Liver (tissue), 9 donors: ENCODE results near the gene TENT4B. TPM values are rescaled to one million over a fixed set of nuclear protein-coding genes. Genes with fewer than 3 reads are reported as not detected.

Source experiments
- DNase-seq: peaks from one replicate; pipeline ENCODE4 v3.0.0-alpha.2; 2017; ENCODE audit warnings: low spot score
- H3K27ac ChIP-seq, 2 donors: one replicate each; pipeline ENCODE4 v1.7.0; 2013; ENCODE audit warnings: inconsistent platforms in 2 of 2, low read length in 2 of 2, control low read depth in 1 of 2, low read depth in 1 of 2, mild to moderate bottlenecking in 1 of 2
- H3K27me3 ChIP-seq, 4 donors: one replicate each; pipeline versions ENCODE4 v1.6.1 to v1.7.0; 2013; ENCODE audit warnings: low read length in 3 of 4, inconsistent platforms in 1 of 4, mild to moderate bottlenecking in 1 of 4, moderate library complexity in 1 of 4; ENCODE audit not compliant: control insufficient read depth in 4 of 4, insufficient read depth in 4 of 4
- H3K36me3 ChIP-seq, 4 donors: one replicate each; pipeline versions ENCODE4 v1.6.1 to v1.7.0; 2013; ENCODE audit warnings: low read length in 3 of 4, mild to moderate bottlenecking in 3 of 4, low read depth in 1 of 4, moderate library complexity in 1 of 4; ENCODE audit not compliant: control insufficient read depth in 4 of 4, insufficient read depth in 3 of 4
- H3K4me1 ChIP-seq, 4 donors: one replicate each; pipeline versions ENCODE4 v1.6.1 to v1.7.0; 2013; ENCODE audit warnings: low read length in 3 of 4, mild to moderate bottlenecking in 3 of 4, moderate library complexity in 1 of 4; ENCODE audit not compliant: control insufficient read depth in 4 of 4, insufficient read depth in 4 of 4
- H3K4me3 ChIP-seq, 3 donors: one replicate each; pipeline versions ENCODE4 v1.6.1 to v1.7.0; 2013; ENCODE audit warnings: low read length in 3 of 3, control low read depth in 1 of 3, low read depth in 1 of 3, mild to moderate bottlenecking in 1 of 3
- H3K9ac ChIP-seq, 2 donors: one replicate each; pipeline ENCODE4 v1.7.0; 2013; ENCODE audit warnings: low read length in 2 of 2, mild to moderate bottlenecking in 2 of 2, moderate library complexity in 2 of 2, control low read depth in 1 of 2, low read depth in 1 of 2
- H3K9me3 ChIP-seq, 4 donors: one replicate each; pipeline versions ENCODE4 v1.6.1 to v1.7.0; 2013; ENCODE audit warnings: low read length in 3 of 4; ENCODE audit not compliant: control insufficient read depth in 4 of 4
- EGR1 ChIP-seq, 2 donors: IDR thresholded peaks; 2 replicates each; pipeline ENCODE4 v1.6.1; 2016 to 2018; ENCODE audit warnings: antibody characterized with exemption in 2 of 2, low read depth in 2 of 2
- FOXA1 ChIP-seq: IDR thresholded peaks from 2 replicates; pipeline ENCODE4 v1.6.1; 2016; ENCODE audit warnings: antibody characterized with exemption
- FOXA2 ChIP-seq: IDR thresholded peaks from 2 replicates; pipeline ENCODE4 v1.6.1; 2016; ENCODE audit warnings: antibody characterized with exemption
- HNF4G ChIP-seq: IDR thresholded peaks from 2 replicates; pipeline ENCODE4 v1.6.1; 2016; ENCODE audit warnings: antibody characterized with exemption
- NR2F2 ChIP-seq: IDR thresholded peaks from 2 replicates; pipeline ENCODE4 v1.6.1; 2016; ENCODE audit warnings: antibody characterized with exemption
- RXRA ChIP-seq, 2 donors: IDR thresholded peaks; 2 replicates each; pipeline ENCODE4 v1.6.1; 2017 to 2018; ENCODE audit warnings: antibody characterized with exemption in 2 of 2, mild to moderate bottlenecking in 1 of 2
- SP1 ChIP-seq: IDR thresholded peaks from 2 replicates; pipeline ENCODE4 v1.6.1; 2018; ENCODE audit warnings: antibody characterized with exemption, mild to moderate bottlenecking
- TAF1 ChIP-seq: conservative IDR thresholded peaks from 2 replicates; pipeline ENCODE4 v1.6.1; 2016; ENCODE audit warnings: antibody characterized with exemption, mild to moderate bottlenecking
- WGBS: extraction: QIAGEN DNeasy Blood & Tissue Kit; methylation state at CpG from one replicate; pipeline ENCODE4 v1.1.7; 2013; 5-methylcytosine and 5-hydroxymethylcytosine counted together
- polyA plus RNA-seq, 2 donors: library from polyadenylated mRNA; stranded (reverse) in 1 of 2; unstranded in 1 of 2; fragments of 200-250 nt in 1 of 2; fragments of >200 nt in 1 of 2; fragmentation: Nextera tagmentation in 1 of 2; extraction: Ambion mirVana in 1 of 2; gene quantifications; one replicate each; pipeline versions ENCODE4 v1.2.1 to v1.2.3, GENCODE V29; 2013 to 2015
- total RNA-seq, 2 donors: library from RNA; depleted of rRNA; stranded (reverse); fragments of >200 nt; gene quantifications; one replicate each; pipeline ENCODE4 v1.2.3, GENCODE V29; 2014
- TF ChIP-seq, protein P1 (sequence below): IDR thresholded peaks from 2 replicates; pipeline ENCODE4 v1.6.1; 2016; ENCODE audit warnings: antibody characterized with exemption
- TF ChIP-seq, protein P2 (sequence below): IDR thresholded peaks from 2 replicates; pipeline ENCODE4 v1.6.1; 2016; ENCODE audit warnings: antibody characterized with exemption
- TF ChIP-seq, protein P3 (sequence below): IDR thresholded peaks from 2 replicates; pipeline ENCODE4 v1.6.1; 2016; ENCODE audit warnings: antibody characterized with exemption
- TF ChIP-seq, protein P4 (sequence below): fragments of 150-350 bp; IDR thresholded peaks from 2 replicates; pipeline ENCODE4 v1.5.1; 2017; ENCODE audit warnings: improper control_type of control experiment, low read depth, low read length; ENCODE audit not compliant: missing input control
- TF ChIP-seq, protein P5 (sequence below): IDR thresholded peaks from 2 replicates; pipeline ENCODE4 v1.6.1; 2016; ENCODE audit warnings: antibody characterized with exemption, mild to moderate bottlenecking
- donor health status: healthy.
- donor health status: healthy.
- donor health status: healthy.
- donor health status: healthy.
- donor health status: healthy.

TENT4B gene
- total and polyA plus RNA-seq, 4 donors, result 4.2 to 10.8 (median 7.9) TPM

DNA sequence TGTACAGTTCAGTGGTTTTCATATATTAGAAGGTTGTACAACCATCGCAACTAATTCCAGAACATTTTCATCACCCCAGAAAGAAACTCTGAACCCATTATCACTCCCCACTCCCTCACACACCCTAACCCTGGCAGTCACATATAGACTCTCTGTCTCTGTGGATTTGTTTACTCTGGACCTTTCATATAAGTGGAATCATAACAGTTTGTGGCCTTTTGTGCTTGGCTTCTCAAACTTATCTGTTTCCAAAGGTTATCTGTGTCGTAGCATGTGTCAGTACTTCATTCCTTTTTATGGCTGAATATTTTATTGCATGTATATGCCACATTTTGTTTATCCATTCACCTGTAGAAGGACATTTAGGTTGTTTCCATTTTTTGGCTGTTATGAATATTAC lies 12.4 kb downstream of the TENT4B start:
- Histone ChIP-seq H3K27ac (no peak overlapping the region), H3K9me3 (no peaks in the 10 kb centered on the region), H3K36me3 (no peaks in the 10 kb centered on the region), H3K9ac (no peak overlapping the region), H3K4me3 (no peak overlapping the region), H3K27me3 (no peaks in the 10 kb centered on the region), H3K4me1 (peaks cover 0 to 12% (median 7%) of the 10 kb centered on the region in 4 donors)
- no peak for TF ChIP-seq FOXA1
- TF ChIP-seq SP1, result no peak
- no peak for TF ChIP-seq RXRA (IDR thresholded peaks at IDR 0.05)
- TF ChIP-seq NR2F2, result no peak
- no peak for TF ChIP-seq EGR1 (IDR thresholded peaks at IDR 0.05; ENCODE audit: low read depth in 2 of 2)
- DNase-seq, result no peak
- 84% methylated on average over 2 of the region's 2 CpGs for WGBS

DNA sequence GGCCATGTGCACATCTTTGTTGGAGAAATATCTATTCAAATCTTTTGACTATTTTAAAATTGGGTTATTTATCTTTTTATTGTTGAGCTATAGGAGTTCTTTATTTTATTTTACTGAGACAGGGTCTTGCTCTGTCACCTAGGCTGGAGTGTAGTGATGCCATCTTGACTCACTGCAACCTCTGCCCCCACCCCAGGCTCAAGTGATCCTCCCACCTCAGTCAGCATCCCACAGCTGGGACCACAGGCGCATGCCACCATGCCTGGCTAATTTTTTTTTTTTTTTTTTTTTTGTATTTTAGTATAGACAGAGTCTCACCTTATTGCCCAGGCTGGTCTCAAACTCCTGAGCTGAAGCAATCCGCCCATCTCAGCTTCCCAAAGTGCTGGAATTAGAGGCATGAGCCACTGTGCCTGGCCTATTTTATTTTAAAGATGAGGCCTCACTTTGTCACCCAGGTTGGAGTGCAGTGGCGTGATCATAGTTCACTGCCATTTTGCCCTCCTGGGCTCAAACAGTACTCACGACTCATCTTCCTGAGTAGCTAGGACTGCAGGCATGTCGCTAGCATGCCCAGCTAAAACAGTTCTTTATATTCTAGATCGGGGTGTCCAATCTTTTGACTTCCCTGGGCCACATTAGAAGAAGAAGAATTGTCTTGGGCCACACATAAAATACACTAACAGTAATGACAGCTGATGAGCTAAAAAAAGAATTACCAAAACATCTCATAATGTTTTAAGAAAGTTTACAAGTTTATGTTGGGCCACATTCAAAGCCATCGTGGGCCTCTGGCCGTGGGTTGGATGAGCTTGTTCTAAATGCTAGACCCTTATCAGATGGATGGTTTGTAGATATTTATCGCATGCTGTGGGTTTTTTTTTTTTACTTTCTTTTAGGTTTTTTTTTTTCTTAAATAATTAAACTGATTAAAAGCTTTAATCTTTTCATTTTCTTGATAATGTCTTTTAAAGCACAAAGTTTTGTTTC lies 13.7 kb downstream of the TENT4B start:
- TF ChIP-seq HNF4G, result no peak
- TF ChIP-seq, protein P1, sequence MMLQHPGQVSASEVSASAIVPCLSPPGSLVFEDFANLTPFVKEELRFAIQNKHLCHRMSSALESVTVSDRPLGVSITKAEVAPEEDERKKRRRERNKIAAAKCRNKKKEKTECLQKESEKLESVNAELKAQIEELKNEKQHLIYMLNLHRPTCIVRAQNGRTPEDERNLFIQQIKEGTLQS, result no peak
- Histone ChIP-seq H3K36me3 (no peaks in the 10 kb centered on the region), H3K9ac (no peak overlapping the region), H3K27ac (no peak overlapping the region), H3K27me3 (no peaks in the 10 kb centered on the region), H3K9me3 (no peaks in the 10 kb centered on the region), H3K4me1 (peaks cover 0 to 10% (median 7%) of the 10 kb centered on the region in 4 donors), H3K4me3 (no peak overlapping the region)
- no peak for DNase-seq
- WGBS, result 82% methylated on average over 9 of the region's 9 CpGs

DNA sequence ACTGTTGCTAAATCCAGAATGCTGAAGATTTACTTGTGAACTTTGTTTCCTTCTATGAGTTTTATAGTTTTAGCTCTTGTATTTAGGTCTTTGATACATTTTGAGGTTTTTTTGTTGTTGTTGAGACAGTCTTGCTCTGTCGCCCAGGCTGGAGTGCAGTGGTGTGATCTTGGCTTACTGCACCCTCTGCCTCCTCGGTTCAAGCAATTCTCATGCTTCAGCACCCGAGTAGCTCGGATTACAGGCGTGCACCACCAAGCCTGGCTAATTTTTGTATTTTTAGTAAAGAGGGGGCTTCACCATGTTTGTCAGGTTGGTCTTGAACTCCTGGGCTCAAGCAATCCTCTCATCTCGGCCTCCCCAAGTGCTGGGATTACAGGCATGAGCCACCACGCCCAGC lies 14.4 kb downstream of the TENT4B start:
- Histone ChIP-seq H3K27ac (no peak overlapping the region), H3K9ac (no peak overlapping the region), H3K4me1 (peaks cover 0 to 11% (median 8%) of the 10 kb centered on the region in 4 donors), H3K9me3 (no peaks in the 10 kb centered on the region), H3K27me3 (no peaks in the 10 kb centered on the region), H3K4me3 (no peak overlapping the region), H3K36me3 (no peaks in the 10 kb centered on the region)
- WGBS, result 88% methylated on average over 7 of the region's 7 CpGs
- TF ChIP-seq, protein P2, sequence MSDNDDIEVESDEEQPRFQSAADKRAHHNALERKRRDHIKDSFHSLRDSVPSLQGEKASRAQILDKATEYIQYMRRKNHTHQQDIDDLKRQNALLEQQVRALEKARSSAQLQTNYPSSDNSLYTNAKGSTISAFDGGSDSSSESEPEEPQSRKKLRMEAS, result no peak
- no peak for TF ChIP-seq SP1
- no peak for TF ChIP-seq FOXA2
- TF ChIP-seq, protein P3, sequence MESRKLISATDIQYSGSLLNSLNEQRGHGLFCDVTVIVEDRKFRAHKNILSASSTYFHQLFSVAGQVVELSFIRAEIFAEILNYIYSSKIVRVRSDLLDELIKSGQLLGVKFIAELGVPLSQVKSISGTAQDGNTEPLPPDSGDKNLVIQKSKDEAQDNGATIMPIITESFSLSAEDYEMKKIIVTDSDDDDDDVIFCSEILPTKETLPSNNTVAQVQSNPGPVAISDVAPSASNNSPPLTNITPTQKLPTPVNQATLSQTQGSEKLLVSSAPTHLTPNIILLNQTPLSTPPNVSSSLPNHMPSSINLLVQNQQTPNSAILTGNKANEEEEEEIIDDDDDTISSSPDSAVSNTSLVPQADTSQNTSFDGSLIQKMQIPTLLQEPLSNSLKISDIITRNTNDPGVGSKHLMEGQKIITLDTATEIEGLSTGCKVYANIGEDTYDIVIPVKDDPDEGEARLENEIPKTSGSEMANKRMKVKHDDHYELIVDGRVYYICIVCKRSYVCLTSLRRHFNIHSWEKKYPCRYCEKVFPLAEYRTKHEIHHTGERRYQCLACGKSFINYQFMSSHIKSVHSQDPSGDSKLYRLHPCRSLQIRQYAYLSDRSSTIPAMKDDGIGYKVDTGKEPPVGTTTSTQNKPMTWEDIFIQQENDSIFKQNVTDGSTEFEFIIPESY, result no peak
- TF ChIP-seq, protein P4, sequence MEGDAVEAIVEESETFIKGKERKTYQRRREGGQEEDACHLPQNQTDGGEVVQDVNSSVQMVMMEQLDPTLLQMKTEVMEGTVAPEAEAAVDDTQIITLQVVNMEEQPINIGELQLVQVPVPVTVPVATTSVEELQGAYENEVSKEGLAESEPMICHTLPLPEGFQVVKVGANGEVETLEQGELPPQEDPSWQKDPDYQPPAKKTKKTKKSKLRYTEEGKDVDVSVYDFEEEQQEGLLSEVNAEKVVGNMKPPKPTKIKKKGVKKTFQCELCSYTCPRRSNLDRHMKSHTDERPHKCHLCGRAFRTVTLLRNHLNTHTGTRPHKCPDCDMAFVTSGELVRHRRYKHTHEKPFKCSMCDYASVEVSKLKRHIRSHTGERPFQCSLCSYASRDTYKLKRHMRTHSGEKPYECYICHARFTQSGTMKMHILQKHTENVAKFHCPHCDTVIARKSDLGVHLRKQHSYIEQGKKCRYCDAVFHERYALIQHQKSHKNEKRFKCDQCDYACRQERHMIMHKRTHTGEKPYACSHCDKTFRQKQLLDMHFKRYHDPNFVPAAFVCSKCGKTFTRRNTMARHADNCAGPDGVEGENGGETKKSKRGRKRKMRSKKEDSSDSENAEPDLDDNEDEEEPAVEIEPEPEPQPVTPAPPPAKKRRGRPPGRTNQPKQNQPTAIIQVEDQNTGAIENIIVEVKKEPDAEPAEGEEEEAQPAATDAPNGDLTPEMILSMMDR, result no peak
- TF ChIP-seq, protein P5, sequence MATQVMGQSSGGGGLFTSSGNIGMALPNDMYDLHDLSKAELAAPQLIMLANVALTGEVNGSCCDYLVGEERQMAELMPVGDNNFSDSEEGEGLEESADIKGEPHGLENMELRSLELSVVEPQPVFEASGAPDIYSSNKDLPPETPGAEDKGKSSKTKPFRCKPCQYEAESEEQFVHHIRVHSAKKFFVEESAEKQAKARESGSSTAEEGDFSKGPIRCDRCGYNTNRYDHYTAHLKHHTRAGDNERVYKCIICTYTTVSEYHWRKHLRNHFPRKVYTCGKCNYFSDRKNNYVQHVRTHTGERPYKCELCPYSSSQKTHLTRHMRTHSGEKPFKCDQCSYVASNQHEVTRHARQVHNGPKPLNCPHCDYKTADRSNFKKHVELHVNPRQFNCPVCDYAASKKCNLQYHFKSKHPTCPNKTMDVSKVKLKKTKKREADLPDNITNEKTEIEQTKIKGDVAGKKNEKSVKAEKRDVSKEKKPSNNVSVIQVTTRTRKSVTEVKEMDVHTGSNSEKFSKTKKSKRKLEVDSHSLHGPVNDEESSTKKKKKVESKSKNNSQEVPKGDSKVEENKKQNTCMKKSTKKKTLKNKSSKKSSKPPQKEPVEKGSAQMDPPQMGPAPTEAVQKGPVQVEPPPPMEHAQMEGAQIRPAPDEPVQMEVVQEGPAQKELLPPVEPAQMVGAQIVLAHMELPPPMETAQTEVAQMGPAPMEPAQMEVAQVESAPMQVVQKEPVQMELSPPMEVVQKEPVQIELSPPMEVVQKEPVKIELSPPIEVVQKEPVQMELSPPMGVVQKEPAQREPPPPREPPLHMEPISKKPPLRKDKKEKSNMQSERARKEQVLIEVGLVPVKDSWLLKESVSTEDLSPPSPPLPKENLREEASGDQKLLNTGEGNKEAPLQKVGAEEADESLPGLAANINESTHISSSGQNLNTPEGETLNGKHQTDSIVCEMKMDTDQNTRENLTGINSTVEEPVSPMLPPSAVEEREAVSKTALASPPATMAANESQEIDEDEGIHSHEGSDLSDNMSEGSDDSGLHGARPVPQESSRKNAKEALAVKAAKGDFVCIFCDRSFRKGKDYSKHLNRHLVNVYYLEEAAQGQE, result no peak
- TF ChIP-seq TAF1, result no peak
- TF ChIP-seq, protein P1, result no peak
- TF ChIP-seq HNF4G, result no peak
- no peak for TF ChIP-seq RXRA (IDR thresholded peaks at IDR 0.05)
- no peak for TF ChIP-seq FOXA1
- no peak for TF ChIP-seq EGR1 (IDR thresholded peaks at IDR 0.05; ENCODE audit: low read depth in 2 of 2)
- TF ChIP-seq NR2F2, result no peak
- DNase-seq, result no peak
